Measurements from ENCODE around the gene RAPGEF1. TPM values are rescaled to one million over a fixed set of nuclear protein-coding genes. Genes with fewer than 3 reads are reported as not detected.

Gene RAPGEF1
- total RNA-seq, 2 donors from 2014 or later = 59.7 to 73.0 TPM

- H3K27me3 ChIP-seq (replicated peaks; ENCODE audit: insufficient read depth) = no peaks in the 10 kb centered on the region
- peaks cover 29 to 62% of the 10 kb centered on the region in 2 donors for H3K4me1 ChIP-seq (ENCODE audit: control insufficient read depth in 1 of 2, low read depth in 2 of 2)
- ATAC-seq (ENCODE audit: insufficient number of reproducible peaks, low FRiP score, low read depth) = no peak
- H3K9me3 ChIP-seq = no peaks in the 10 kb centered on the region
- H3K36me3 ChIP-seq = no peaks in the 10 kb centered on the region
- TF ChIP-seq CTCF (IDR thresholded peaks at IDR 0.05) = no peak
- no peak overlapping the region for H3K4me3 ChIP-seq
- H3K27ac ChIP-seq = no peak overlapping the region
- DNase-seq (ENCODE audit: low spot score) = no peak
These were observed 2.5 kb downstream of the RAPGEF1 start for GRCh38 chr9:131737426-131737825.

- Histone ChIP-seq H3K27ac (peak overlapping the region in 1 of 2 donors; percentile 36), H3K4me3 (no peak overlapping the region)
These were observed 3.4 kb downstream of the RAPGEF1 start for GRCh38 chr9:131736431-131736830.

GRCh38 chr9:131735238-131736128, 4.4 kb downstream of the RAPGEF1 start:
- H3K4me1 ChIP-seq (ENCODE audit: control insufficient read depth in 1 of 2, low read depth in 2 of 2) = peaks cover 41 to 81% of the 10 kb centered on the region in 2 donors

More at GRCh38 chr9:131736431-131736830, 3.4 kb downstream of the RAPGEF1 start:
- DNase-seq (ENCODE audit: low spot score) = no peak
- H3K36me3 ChIP-seq = no peaks in the 10 kb centered on the region
- no peaks in the 10 kb centered on the region for H3K9me3 ChIP-seq
- no peak for TF ChIP-seq CTCF (IDR thresholded peaks at IDR 0.05)
- H3K27me3 ChIP-seq (replicated peaks; ENCODE audit: insufficient read depth) = no peaks in the 10 kb centered on the region
- no peak for ATAC-seq (ENCODE audit: insufficient number of reproducible peaks, low FRiP score, low read depth)
- peaks cover 38 to 72% of the 10 kb centered on the region in 2 donors for H3K4me1 ChIP-seq (ENCODE audit: control insufficient read depth in 1 of 2, low read depth in 2 of 2)

GRCh38 chr9:131734781-131735180, 5.1 kb downstream of the RAPGEF1 start:
- no peaks in the 10 kb centered on the region for H3K36me3 ChIP-seq
- H3K27me3 ChIP-seq (replicated peaks; ENCODE audit: insufficient read depth) = no peaks in the 10 kb centered on the region
- no peak for ATAC-seq (ENCODE audit: insufficient number of reproducible peaks, low FRiP score, low read depth)
- H3K4me3 ChIP-seq = no peak overlapping the region
- peak overlapping the region; percentile 4 to 79 for H3K27ac ChIP-seq
- peaks cover 41 to 86% of the 10 kb centered on the region in 2 donors for H3K4me1 ChIP-seq (ENCODE audit: control insufficient read depth in 1 of 2, low read depth in 2 of 2)
- no peaks in the 10 kb centered on the region for H3K9me3 ChIP-seq
- TF ChIP-seq CTCF (IDR thresholded peaks at IDR 0.05) = no peak
- DNase-seq (ENCODE audit: low spot score) = no peak

More at GRCh38 chr9:131735238-131736128, 4.4 kb downstream of the RAPGEF1 start:
- no peak for TF ChIP-seq CTCF (IDR thresholded peaks at IDR 0.05)
- DNase-seq (ENCODE audit: low spot score) (no peak), ATAC-seq (ENCODE audit: insufficient number of reproducible peaks, low FRiP score, low read depth) (no peak)
- Histone ChIP-seq H3K36me3 (no peaks in the 10 kb centered on the region), H3K9me3 (no peaks in the 10 kb centered on the region), H3K27ac (peak overlapping the region; percentile 4 to 79), H3K27me3 (replicated peaks; ENCODE audit: insufficient read depth) (no peaks in the 10 kb centered on the region), H3K4me3 (no peak overlapping the region)

GRCh38 chr9:131734165-131734610, 5.7 kb downstream of the RAPGEF1 start:
- peak overlapping the region; percentile 56 to 79 for H3K27ac ChIP-seq
- H3K9me3 ChIP-seq = no peaks in the 10 kb centered on the region
- DNase-seq (ENCODE audit: low spot score) (no peak), ATAC-seq (ENCODE audit: insufficient number of reproducible peaks, low FRiP score, low read depth) (no peak)
- no peaks in the 10 kb centered on the region for H3K36me3 ChIP-seq
- H3K4me1 ChIP-seq (ENCODE audit: control insufficient read depth in 1 of 2, low read depth in 2 of 2) = peaks cover 44 to 92% of the 10 kb centered on the region in 2 donors
- no peaks in the 10 kb centered on the region for H3K27me3 ChIP-seq (replicated peaks; ENCODE audit: insufficient read depth)
- peak overlapping the region; percentile 13 for H3K4me3 ChIP-seq
- no peak for TF ChIP-seq CTCF (IDR thresholded peaks at IDR 0.05)

Data from thoracic aorta (tissue), 2 donors.